HG03378 (cell line): ENCODE results near the gene KCNK13.
"Not testable (repeated sequence)": the region's sequence is repeated elsewhere in the genome, so short reads cannot be mapped to it uniquely, and the experiment has no call there.

Source experiments
- ATAC-seq: cut with Tn5 transposase; IDR thresholded peaks from one replicate; pipeline ENCODE4 v1.9.1; 2021; ENCODE audit warnings: mild to moderate bottlenecking, moderate library complexity; ENCODE audit not compliant: unreplicated experiment

The KCNK13 gene

GRCh38 chr14:90060965-90061684 is 669 bp upstream of the KCNK13 start:
- ATAC-seq = no peak

GRCh38 chr14:90062127-90062794 is 467 bp downstream of the KCNK13 start:
- ATAC-seq = no peak

GRCh38 chr14:90062822-90063539 is 1.2 kb downstream of the KCNK13 start:
- no peak for ATAC-seq

- ATAC-seq = no peak
Measured at GRCh38 chr14:90072350-90072749, 10.6 kb downstream of the KCNK13 start.

- ATAC-seq = no peak
Measured at GRCh38 chr14:90079576-90079975, 17.8 kb downstream of the KCNK13 start.

- no peak for ATAC-seq
Measured at GRCh38 chr14:90087433-90087832, 25.6 kb downstream of the KCNK13 start.

- ATAC-seq = no peak
Measured at GRCh38 chr14:90088176-90088575, 26.4 kb downstream of the KCNK13 start.

- ATAC-seq = not testable (repeated sequence)
Measured at GRCh38 chr14:90089486-90089885, 27.7 kb downstream of the KCNK13 start.

GRCh38 chr14:90091393-90091792 is 29.6 kb downstream of the KCNK13 start:
- no peak for ATAC-seq

- ATAC-seq = no peak
Measured at GRCh38 chr14:90093942-90094595, 32.3 kb downstream of the KCNK13 start.

- no peak for ATAC-seq
Measured at GRCh38 chr14:90095096-90095495, 33.3 kb downstream of the KCNK13 start.

GRCh38 chr14:90096566-90096965 is 34.8 kb downstream of the KCNK13 start:
- ATAC-seq = no peak

GRCh38 chr14:90103808-90104207 is 42.0 kb downstream of the KCNK13 start:
- ATAC-seq = no peak

- no peak for ATAC-seq
Measured at GRCh38 chr14:90105756-90106155, 44.0 kb downstream of the KCNK13 start.

- no peak for ATAC-seq
Measured at GRCh38 chr14:90107789-90108188, 46.0 kb downstream of the KCNK13 start.

GRCh38 chr14:90109858-90110257 is 48.1 kb downstream of the KCNK13 start:
- no peak for ATAC-seq

GRCh38 chr14:90111895-90112534 is 50.2 kb downstream of the KCNK13 start:
- ATAC-seq = no peak

- no peak for ATAC-seq
Measured at GRCh38 chr14:90114554-90114953, 52.8 kb downstream of the KCNK13 start.

GRCh38 chr14:90115780-90116179 is 54.0 kb downstream of the KCNK13 start:
- no peak for ATAC-seq

- no peak for ATAC-seq
Measured at GRCh38 chr14:90116444-90116843, 54.6 kb downstream of the KCNK13 start.

- ATAC-seq = no peak
Measured at GRCh38 chr14:90118027-90118426, 56.2 kb downstream of the KCNK13 start.
